Stimulated activated naive CD8-positive, alpha-beta T cell treated with anti-CD3 and anti-CD28 coated beads, Interleukin-15, Interleukin-2, amounts not matched to agents 100 ng/mL and 50 ng/mL, for 24 hours (primary cell): ENCODE results near the gene TMEM163.
"Not testable (repeated sequence)": the region's sequence is repeated elsewhere in the genome, so short reads cannot be mapped to it uniquely, and the experiment has no call there.

Experiments
- H3K27ac Mint-ChIP-seq: one replicate; pipeline ENCODE4 v1.8.0; 2021; ENCODE audit warnings: mild to moderate bottlenecking, mixed read lengths
- H3K27me3 Mint-ChIP-seq: one replicate; pipeline ENCODE4 v1.8.0; 2021; ENCODE audit warnings: mixed read lengths
- H3K36me3 Mint-ChIP-seq: one replicate; pipeline ENCODE4 v1.8.0; 2021; ENCODE audit warnings: low read depth, mixed read lengths
- H3K4me1 Mint-ChIP-seq: one replicate; pipeline ENCODE4 v1.8.0; 2021; ENCODE audit warnings: low read depth, mixed read lengths
- H3K4me3 Mint-ChIP-seq: one replicate; pipeline ENCODE4 v1.8.0; 2021; ENCODE audit warnings: mild to moderate bottlenecking, mixed read lengths
- H3K9me3 Mint-ChIP-seq: one replicate; pipeline ENCODE4 v1.8.0; 2021; ENCODE audit warnings: mixed read lengths

The TMEM163 gene

GRCh38 chr2:134642938-134643337, 75.9 kb downstream of the TMEM163 start:
- H3K27me3 Mint-ChIP-seq = no peaks in the 10 kb centered on the region
- H3K4me3 Mint-ChIP-seq = no peak overlapping the region
- no peak overlapping the region for H3K27ac Mint-ChIP-seq
- H3K4me1 Mint-ChIP-seq = no peaks in the 10 kb centered on the region
- no peaks in the 10 kb centered on the region for H3K36me3 Mint-ChIP-seq
- no peaks in the 10 kb centered on the region for H3K9me3 Mint-ChIP-seq

GRCh38 chr2:134640494-134640893, 78.3 kb downstream of the TMEM163 start:
- no peak overlapping the region for H3K27ac Mint-ChIP-seq
- no peak overlapping the region for H3K4me3 Mint-ChIP-seq
- no peaks in the 10 kb centered on the region for H3K9me3 Mint-ChIP-seq
- H3K36me3 Mint-ChIP-seq = no peaks in the 10 kb centered on the region
- H3K4me1 Mint-ChIP-seq = no peaks in the 10 kb centered on the region
- peaks cover 1% of the 10 kb centered on the region for H3K27me3 Mint-ChIP-seq

DNA sequence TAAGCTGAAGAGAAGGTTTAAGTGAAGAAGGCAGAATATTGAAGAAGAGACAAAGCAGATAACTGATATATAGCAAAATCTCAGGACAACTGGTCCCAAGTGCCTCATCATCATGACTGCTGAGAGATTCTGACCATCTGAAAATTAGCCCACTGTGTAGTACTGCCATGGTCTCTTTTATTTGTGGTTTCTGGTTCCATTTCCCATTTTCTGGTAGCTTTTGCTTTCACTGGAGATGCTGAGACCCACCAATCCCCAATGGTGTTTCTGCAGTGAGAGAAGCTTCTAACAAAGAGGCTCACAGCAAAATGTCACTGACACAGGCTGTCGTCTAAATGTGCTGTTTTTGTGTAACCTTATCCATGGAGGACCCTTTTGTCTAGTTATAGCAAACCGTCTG, 79.5 kb downstream of the TMEM163 start:
- Mint-ChIP-seq H3K27ac (no peak overlapping the region), H3K4me3 (no peak overlapping the region), H3K27me3 (peaks cover 4% of the 10 kb centered on the region), H3K4me1 (no peaks in the 10 kb centered on the region), H3K9me3 (no peaks in the 10 kb centered on the region), H3K36me3 (no peaks in the 10 kb centered on the region)

GRCh38 chr2:134636714-134637113, 82.1 kb downstream of the TMEM163 start:
- no peak overlapping the region for H3K4me3 Mint-ChIP-seq
- H3K36me3 Mint-ChIP-seq = no peaks in the 10 kb centered on the region
- H3K9me3 Mint-ChIP-seq = no peaks in the 10 kb centered on the region
- H3K27me3 Mint-ChIP-seq = peaks cover 4% of the 10 kb centered on the region
- no peaks in the 10 kb centered on the region for H3K4me1 Mint-ChIP-seq
- no peak overlapping the region for H3K27ac Mint-ChIP-seq

DNA sequence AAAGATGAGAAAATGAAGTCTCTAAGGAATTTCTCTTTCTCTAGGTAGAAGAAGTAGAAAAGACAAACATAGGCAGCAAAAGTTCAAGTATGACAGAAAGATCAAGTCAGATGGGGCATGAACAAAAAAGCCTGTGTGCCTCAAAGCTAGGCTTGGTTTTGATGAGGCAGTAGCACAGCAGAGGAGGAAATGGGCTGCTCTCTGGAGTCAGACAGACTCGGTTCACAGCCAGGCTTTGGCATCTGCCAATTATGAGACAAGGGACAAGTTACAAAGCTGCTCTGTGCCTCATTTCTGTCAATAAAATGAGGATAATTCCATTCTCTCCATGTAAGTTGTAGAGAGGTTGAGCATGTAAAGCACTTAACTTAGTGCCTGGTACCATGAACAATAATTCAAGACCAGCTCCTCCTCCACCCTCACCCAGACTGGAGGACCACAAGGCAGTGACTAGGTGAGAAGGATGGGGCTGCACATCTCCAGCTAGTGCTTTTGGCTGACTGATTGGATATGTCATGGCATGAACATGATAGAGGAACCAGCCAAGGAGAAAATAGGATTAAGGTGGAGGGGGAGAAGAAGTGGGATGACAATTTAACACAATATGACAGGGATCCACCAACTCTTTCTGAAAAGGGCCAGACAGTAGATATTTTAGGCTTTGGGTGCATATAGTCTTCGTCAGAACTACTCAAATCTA, 84.6 kb downstream of the TMEM163 start:
- peaks cover 4% of the 10 kb centered on the region for H3K27me3 Mint-ChIP-seq
- no peak overlapping the region for H3K27ac Mint-ChIP-seq
- no peaks in the 10 kb centered on the region for H3K36me3 Mint-ChIP-seq
- H3K4me3 Mint-ChIP-seq = no peak overlapping the region
- no peaks in the 10 kb centered on the region for H3K9me3 Mint-ChIP-seq
- no peaks in the 10 kb centered on the region for H3K4me1 Mint-ChIP-seq

- Mint-ChIP-seq H3K36me3 (no peaks in the 10 kb centered on the region), H3K27ac (no peak overlapping the region), H3K4me1 (no peaks in the 10 kb centered on the region), H3K9me3 (no peaks in the 10 kb centered on the region), H3K4me3 (no peak overlapping the region), H3K27me3 (peaks cover 4% of the 10 kb centered on the region)
Measured at GRCh38 chr2:134630504-134631159, 88.2 kb downstream of the TMEM163 start.

DNA sequence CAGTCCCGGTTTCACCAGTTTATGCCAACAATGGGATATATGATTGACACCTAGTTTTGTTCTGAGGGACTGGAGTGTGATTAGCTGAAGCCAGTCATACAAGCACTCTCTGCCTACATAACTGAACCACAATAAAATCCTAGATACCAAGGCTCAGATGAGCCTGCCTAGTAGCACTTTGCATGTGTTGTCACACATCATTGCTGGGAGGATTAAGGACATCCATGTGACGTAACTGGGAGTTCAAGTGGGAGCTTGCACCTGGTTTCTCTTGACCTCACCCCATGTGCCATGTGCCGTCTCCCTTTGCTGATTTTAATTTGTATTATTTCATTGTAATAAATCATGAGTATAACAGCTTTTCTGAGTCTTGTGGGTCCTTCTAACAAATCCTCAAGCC, 90.3 kb downstream of the TMEM163 start:
- H3K27me3 Mint-ChIP-seq = no peaks in the 10 kb centered on the region
- no peak overlapping the region for H3K4me3 Mint-ChIP-seq
- peaks cover 8% of the 10 kb centered on the region for H3K4me1 Mint-ChIP-seq
- H3K36me3 Mint-ChIP-seq = no peaks in the 10 kb centered on the region
- H3K27ac Mint-ChIP-seq = no peak overlapping the region
- H3K9me3 Mint-ChIP-seq = no peaks in the 10 kb centered on the region

DNA sequence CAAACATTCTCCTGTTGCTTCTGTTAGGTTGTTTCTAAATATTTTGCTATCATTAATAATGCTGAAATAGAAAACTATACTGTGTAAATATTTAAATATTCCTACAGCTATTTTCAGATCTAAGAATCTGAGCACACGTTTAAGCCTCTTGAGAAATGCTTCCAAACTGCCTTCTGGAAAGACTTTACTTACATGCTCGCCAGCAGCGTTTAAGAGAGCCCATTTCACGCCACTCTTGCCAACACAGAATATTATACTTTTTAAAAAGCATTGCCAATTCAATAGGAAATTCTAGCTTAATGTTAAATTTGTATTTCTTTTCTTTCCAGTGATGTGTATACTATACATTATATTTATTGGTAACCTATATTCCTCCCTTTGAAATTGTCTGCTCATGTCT, 92.0 kb downstream of the TMEM163 start:
- no peaks in the 10 kb centered on the region for H3K36me3 Mint-ChIP-seq
- H3K27me3 Mint-ChIP-seq = no peaks in the 10 kb centered on the region
- H3K4me3 Mint-ChIP-seq = no peak overlapping the region
- no peaks in the 10 kb centered on the region for H3K9me3 Mint-ChIP-seq
- H3K4me1 Mint-ChIP-seq = peaks cover 15% of the 10 kb centered on the region
- H3K27ac Mint-ChIP-seq = no peak overlapping the region

- Mint-ChIP-seq H3K4me3 (no peak overlapping the region), H3K4me1 (peaks cover 15% of the 10 kb centered on the region), H3K9me3 (no peaks in the 10 kb centered on the region), H3K27ac (no peak overlapping the region), H3K36me3 (no peaks in the 10 kb centered on the region), H3K27me3 (no peaks in the 10 kb centered on the region)
Measured at GRCh38 chr2:134625311-134625710, 93.5 kb downstream of the TMEM163 start.

GRCh38 chr2:134623796-134624195, 95.0 kb downstream of the TMEM163 start:
- Mint-ChIP-seq H3K36me3 (no peaks in the 10 kb centered on the region), H3K4me3 (no peak overlapping the region)

GRCh38 chr2:134623046-134623445, 95.8 kb downstream of the TMEM163 start:
- Mint-ChIP-seq H3K4me3 (no peak overlapping the region), H3K27ac (no peak overlapping the region)

More at GRCh38 chr2:134623796-134624195, 95.0 kb downstream of the TMEM163 start:
- Mint-ChIP-seq H3K9me3 (peaks cover 10% of the 10 kb centered on the region), H3K27ac (no peak overlapping the region), H3K27me3 (no peaks in the 10 kb centered on the region), H3K4me1 (peaks cover 15% of the 10 kb centered on the region)

DNA sequence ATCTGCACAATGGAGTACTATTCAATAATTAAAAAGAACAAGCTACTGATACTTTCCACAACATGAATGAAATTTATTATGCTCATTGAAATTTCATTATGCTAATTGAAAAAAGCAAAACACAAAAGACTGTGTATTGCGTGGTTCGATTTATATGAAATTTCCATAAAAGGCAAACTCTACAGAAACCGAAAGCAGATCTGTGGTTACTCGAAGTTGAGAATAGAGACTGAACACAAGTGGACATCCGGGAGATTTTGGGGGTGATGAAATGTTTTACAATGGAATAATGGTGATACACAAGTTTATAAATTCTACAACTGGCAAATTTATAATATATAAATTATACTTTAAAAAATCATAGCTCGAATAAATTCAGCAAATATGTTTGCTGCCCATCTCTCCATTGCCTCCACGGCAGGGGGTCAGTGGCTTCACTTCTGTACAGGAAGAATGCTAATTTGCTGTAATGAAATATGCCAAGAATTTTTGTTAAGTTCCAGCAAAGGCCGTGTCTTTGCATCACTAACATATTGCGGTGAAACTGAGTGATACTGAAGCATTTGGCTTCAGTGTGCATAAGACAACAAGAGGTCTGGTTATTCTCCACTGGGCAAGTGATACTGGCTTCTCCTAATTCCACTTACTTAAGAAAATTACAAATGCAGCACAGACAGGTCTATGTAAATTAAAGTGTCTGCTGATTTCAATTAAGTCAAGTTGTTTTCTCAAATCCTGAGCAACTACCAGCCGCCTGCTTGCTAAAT, 96.7 kb downstream of the TMEM163 start:
- H3K27me3 Mint-ChIP-seq = no peaks in the 10 kb centered on the region
- H3K4me3 Mint-ChIP-seq = no peak overlapping the region
- no peak overlapping the region for H3K27ac Mint-ChIP-seq
- H3K4me1 Mint-ChIP-seq = peaks cover 15% of the 10 kb centered on the region
- H3K9me3 Mint-ChIP-seq = peaks cover 16% of the 10 kb centered on the region
- no peaks in the 10 kb centered on the region for H3K36me3 Mint-ChIP-seq

More at GRCh38 chr2:134623046-134623445, 95.8 kb downstream of the TMEM163 start:
- H3K9me3 Mint-ChIP-seq = peaks cover 15% of the 10 kb centered on the region
- no peaks in the 10 kb centered on the region for H3K36me3 Mint-ChIP-seq
- H3K27me3 Mint-ChIP-seq = no peaks in the 10 kb centered on the region
- H3K4me1 Mint-ChIP-seq = peaks cover 15% of the 10 kb centered on the region

GRCh38 chr2:134619250-134619649, 99.5 kb downstream of the TMEM163 start:
- Mint-ChIP-seq H3K9me3 (peaks cover 16% of the 10 kb centered on the region), H3K4me1 (peaks cover 15% of the 10 kb centered on the region), H3K36me3 (no peaks in the 10 kb centered on the region), H3K27me3 (no peaks in the 10 kb centered on the region), H3K27ac (no peak overlapping the region), H3K4me3 (no peak overlapping the region)

GRCh38 chr2:134615480-134615879, 103.3 kb downstream of the TMEM163 start:
- not testable (repeated sequence) for H3K4me1 Mint-ChIP-seq, H3K27me3 Mint-ChIP-seq, H3K27ac Mint-ChIP-seq, H3K4me3 Mint-ChIP-seq, H3K36me3 Mint-ChIP-seq
- peaks cover 42% of the 10 kb centered on the region for H3K9me3 Mint-ChIP-seq

- H3K36me3 Mint-ChIP-seq = peaks cover 3% of the 10 kb centered on the region
- H3K27ac Mint-ChIP-seq = no peak overlapping the region
- H3K9me3 Mint-ChIP-seq = peaks cover 26% of the 10 kb centered on the region
- H3K27me3 Mint-ChIP-seq = peaks cover 3% of the 10 kb centered on the region
- H3K4me3 Mint-ChIP-seq = no peak overlapping the region
- no peaks in the 10 kb centered on the region for H3K4me1 Mint-ChIP-seq
Measured at GRCh38 chr2:134611316-134611715, 107.5 kb downstream of the TMEM163 start.
